Osteoblast (primary cell): ENCODE data around the gene SUPT16H. TPM values are rescaled to one million over a fixed set of nuclear protein-coding genes. Genes with fewer than 3 reads are reported as not detected.
"Not testable (repeated sequence)": the region's sequence is repeated elsewhere in the genome, so short reads cannot be mapped to it uniquely, and the experiment has no call there.

Experiments
- DNase-seq: peaks from one replicate; pipeline ENCODE4 v3.0.0; 2011; ENCODE audit warnings: low spot score, mixed read lengths; ENCODE audit not compliant: insufficient read length; ENCODE audit errors: missing footprints
- H2AFZ ChIP-seq: 2 replicates; pipeline ENCODE4 v1.6.0; 2011; ENCODE audit warnings: mild to moderate bottlenecking, low read length
- H3K27ac ChIP-seq: 2 replicates; pipeline ENCODE4 v1.5.1; 2011; ENCODE audit warnings: mild to moderate bottlenecking, low read depth, low read length, moderate library complexity
- H3K27me3 ChIP-seq: 2 replicates; pipeline ENCODE4 v1.6.0; 2012; ENCODE audit warnings: mild to moderate bottlenecking, control low read depth, inconsistent platforms, low read length, moderate library complexity; ENCODE audit not compliant: insufficient read depth
- H3K36me3 ChIP-seq: 2 replicates; pipeline ENCODE4 v1.5.1; 2011; ENCODE audit warnings: mild to moderate bottlenecking, low read length, control low read depth, moderate library complexity; ENCODE audit not compliant: insufficient read depth
- H3K4me1 ChIP-seq: 2 replicates; pipeline ENCODE4 v1.5.1; 2011; ENCODE audit warnings: mild to moderate bottlenecking, low read length, control low read depth, moderate library complexity; ENCODE audit not compliant: insufficient read depth
- H3K4me2 ChIP-seq: 2 replicates; pipeline ENCODE4 v1.6.0; 2011; ENCODE audit warnings: mild to moderate bottlenecking, low read length; ENCODE audit not compliant: insufficient read depth
- H3K4me3 ChIP-seq: fragments of 200-600 bp; sonication (generic); 3 replicates; pipeline ENCODE4 v1.5.1; 2012; ENCODE audit warnings: mild to moderate bottlenecking, low read length, inconsistent platforms; ENCODE audit not compliant: insufficient read depth
- H3K79me2 ChIP-seq: 2 replicates; pipeline ENCODE4 v1.6.0; 2012; ENCODE audit warnings: mild to moderate bottlenecking, low read length, control low read depth, inconsistent platforms; ENCODE audit not compliant: insufficient read depth
- H3K9me3 ChIP-seq: 2 replicates; pipeline ENCODE4 v1.5.1; 2011; ENCODE audit warnings: low read depth, low read length, control low read depth
- H4K20me1 ChIP-seq: 2 replicates; pipeline ENCODE4 v1.6.0; 2012; ENCODE audit warnings: mild to moderate bottlenecking, low read length, control low read depth; ENCODE audit not compliant: insufficient read depth
- CTCF ChIP-seq: IDR thresholded peaks from 2 replicates; pipeline ENCODE4 v1.5.1; 2011; ENCODE audit warnings: mild to moderate bottlenecking, low read depth, low read length, moderate library complexity; ENCODE audit errors: extremely low read depth
- small RNA-seq: library from RNA; depleted of rRNA; stranded (forward); fragments of <200 nt; gene quantifications from one replicate; pipeline ENCODE3, GENCODE V24; 2012
- total RNA-seq: library from RNA; depleted of rRNA; stranded (reverse); fragments of >200 nt; gene quantifications from 2 replicates; pipeline ENCODE4 v1.2.3, GENCODE V29; 2012

SUPT16H gene
- total RNA-seq, 1 donor = 72.0 TPM

GRCh38 chr14:21307637-21308036 is 76.2 kb downstream of the SUPT16H start:
- no peaks in the 10 kb centered on the region for H4K20me1 ChIP-seq
- H3K27me3 ChIP-seq = peaks cover 30% of the 10 kb centered on the region
- no peaks in the 10 kb centered on the region for H3K9me3 ChIP-seq
- H3K36me3 ChIP-seq = no peaks in the 10 kb centered on the region
- no peaks in the 10 kb centered on the region for H3K79me2 ChIP-seq
- no peak for TF ChIP-seq CTCF
- no peaks in the 10 kb centered on the region for H3K4me1 ChIP-seq
- no peak overlapping the region for H3K27ac ChIP-seq
- H2AFZ ChIP-seq = no peak overlapping the region
- H3K4me3 ChIP-seq = no peak overlapping the region
- no peak for DNase-seq
- H3K4me2 ChIP-seq = no peak overlapping the region

GRCh38 chr14:21302836-21303140 is 81.0 kb downstream of the SUPT16H start:
- not testable (repeated sequence) for H3K79me2 ChIP-seq, H3K36me3 ChIP-seq, H3K27ac ChIP-seq, H2AFZ ChIP-seq, H4K20me1 ChIP-seq, H3K4me3 ChIP-seq, H3K4me1 ChIP-seq, DNase-seq, H3K9me3 ChIP-seq, H3K4me2 ChIP-seq
- H3K27me3 ChIP-seq = peaks cover 23% of the 10 kb centered on the region

- Histone ChIP-seq H2AFZ (no peak overlapping the region), H3K27me3 (peaks cover 19% of the 10 kb centered on the region), H3K4me1 (peaks cover 2% of the 10 kb centered on the region), H3K27ac (no peak overlapping the region), H4K20me1 (no peaks in the 10 kb centered on the region), H3K79me2 (no peaks in the 10 kb centered on the region), H3K36me3 (no peaks in the 10 kb centered on the region), H3K4me3 (no peak overlapping the region), H3K4me2 (no peak overlapping the region), H3K9me3 (no peaks in the 10 kb centered on the region)
- no peak for TF ChIP-seq CTCF
- no peak for DNase-seq
These were observed 81.6 kb downstream of the SUPT16H start for GRCh38 chr14:21302013-21302835.

Small RNA genes within 50 kb of the gene (small RNA-seq; reads per million reads assigned to genes)
- gene RN7SL650P (not detected), gene SNORD8 (187 reads per million, percentile 98 among the genes with 10 or more reads in this experiment), gene SNORD9 (541 reads per million, percentile 99 among the genes with 10 or more reads in this experiment)

Other genes starting within 250 kb of the SUPT16H start
- gene OR5AU1, start 228.0 kb downstream of the SUPT16H start, total RNA-seq = not detected in 2 replicates
- 402 and 446 TPM in 2 replicates for gene HNRNPC, start 114.6 kb downstream of the SUPT16H start, total RNA-seq
- under 0.01 TPM in 1 of 2 replicates, not detected in the other for gene RPGRIP1, start 103.9 kb downstream of the SUPT16H start, total RNA-seq
- 55.4 and 66.3 TPM in 2 replicates for gene CHD8, start 72.1 kb upstream of the SUPT16H start, total RNA-seq
- 25.0 and 27.4 TPM in 2 replicates for gene RAB2B, start 92.9 kb upstream of the SUPT16H start, total RNA-seq
- 37.6 and 46.3 TPM in 2 replicates for gene TOX4, start 93.2 kb upstream of the SUPT16H start, total RNA-seq
- 30.4 and 30.9 TPM in 2 replicates for gene METTL3, start 127.3 kb upstream of the SUPT16H start, total RNA-seq
- 2.9 and 3.3 TPM in 2 replicates for gene SALL2, start 142.3 kb upstream of the SUPT16H start, total RNA-seq
- not detected in 2 replicates for gene OR10G3, start 196.1 kb upstream of the SUPT16H start, total RNA-seq